Measurements from ENCODE around the gene CKS1B. TPM values are rescaled to one million over a fixed set of nuclear protein-coding genes. Genes with fewer than 3 reads are reported as not detected.
"Not testable (repeated sequence)": the region's sequence is repeated elsewhere in the genome, so short reads cannot be mapped to it uniquely, and the experiment has no call there.

CKS1B gene
- total RNA-seq, 1 experiment from 2014 or later, result 303 TPM

DNA sequence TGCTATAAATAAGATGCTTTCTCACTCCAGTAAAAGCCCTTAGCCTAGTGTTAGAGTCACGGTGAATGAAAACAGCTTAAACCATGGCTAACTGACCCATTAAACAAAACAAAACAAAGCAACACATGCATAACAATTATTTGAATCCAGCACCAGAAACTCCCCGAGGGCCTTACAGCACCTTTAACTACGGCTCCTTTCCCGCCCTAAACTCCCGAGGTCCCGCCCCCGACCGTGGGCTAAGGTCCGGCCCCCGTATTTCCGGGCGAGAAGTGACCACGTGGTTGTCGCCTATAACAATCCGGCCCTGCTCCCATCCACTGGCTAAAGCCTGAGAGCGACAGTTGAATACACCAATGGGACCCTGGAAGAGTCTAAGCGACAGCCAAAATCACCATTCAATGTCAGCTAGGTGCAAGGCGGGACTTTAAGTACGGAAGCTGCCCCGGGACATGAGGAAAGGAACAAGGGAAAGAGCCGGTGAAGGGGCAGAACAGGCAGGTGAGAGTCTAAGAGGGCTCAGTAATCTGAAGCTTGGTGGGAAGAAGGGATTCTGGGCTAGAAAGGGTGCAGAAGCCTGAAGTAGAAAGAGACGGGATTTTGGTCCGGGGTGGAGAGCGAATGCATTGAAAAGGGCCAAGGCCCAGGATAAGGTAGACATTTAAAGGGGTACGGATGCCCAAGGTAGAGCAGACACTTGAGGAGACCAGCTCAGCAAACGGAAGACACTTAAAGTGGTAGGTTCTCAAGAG lies 8.6 kb downstream of the CKS1B start, which contains the start of gene FLAD1:
FLAD1 (plus strand) TSS at position 448 of the 752 bp plus-strand sequence. CDS start 351 bp downstream, outside the sequence.
- H3K4me1 ChIP-seq, result no peaks in the 10 kb centered on the region
- peaks cover 30% of the 10 kb centered on the region for H3K36me3 ChIP-seq
- peak within 1 kb of the TSS; percentile 70 for H3K4me3 ChIP-seq
- H3K9me3 ChIP-seq (replicated peaks), result no peaks in the 10 kb centered on the region
- DNase-seq, result peak; percentile 99
- no peaks in the 10 kb centered on the region for H3K27me3 ChIP-seq
- peak within 1 kb of the TSS; percentile 31 for H3K27ac ChIP-seq

GRCh38 chr1:154983776-154984466 lies 9.4 kb downstream of the CKS1B start:
- Histone ChIP-seq H3K9me3 (replicated peaks) (no peaks in the 10 kb centered on the region), H3K4me3 (peak overlapping the region; percentile 70), H3K4me1 (no peaks in the 10 kb centered on the region), H3K27me3 (no peaks in the 10 kb centered on the region), H3K27ac (peak overlapping the region; percentile 31), H3K36me3 (peaks cover 25% of the 10 kb centered on the region)
- no peak for DNase-seq

DNA sequence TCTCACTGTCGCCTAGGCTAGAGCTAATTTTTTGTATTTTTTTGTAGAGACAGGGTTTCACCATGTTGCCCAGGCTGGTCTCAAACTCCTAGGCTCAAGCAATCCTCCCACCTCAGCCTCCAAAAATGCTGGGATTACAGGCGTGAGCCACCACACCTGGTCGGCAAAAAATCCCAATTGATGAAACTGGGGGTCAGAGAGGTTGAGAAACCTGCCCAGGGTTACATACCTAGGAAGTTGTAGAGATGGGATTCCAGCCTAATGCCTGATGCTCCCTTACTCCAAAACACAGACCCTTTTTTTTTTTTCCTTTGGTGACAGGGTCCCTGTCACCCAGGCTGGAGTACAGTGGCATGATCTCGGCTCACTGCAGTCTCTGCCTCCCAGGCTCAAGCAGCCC lies 12.3 kb downstream of the CKS1B start:
- not testable (repeated sequence) for H3K9me3 ChIP-seq (replicated peaks); H3K27me3 ChIP-seq; H3K4me3 ChIP-seq; DNase-seq; H3K4me1 ChIP-seq; H3K27ac ChIP-seq
- peaks cover 12% of the 10 kb centered on the region; the same call in 1 of the 2 replicates for H3K36me3 ChIP-seq

GRCh38 chr1:154987326-154987725 lies 12.8 kb downstream of the CKS1B start:
- no peak overlapping the region for H3K27ac ChIP-seq
- no peak for DNase-seq
- no peaks in the 10 kb centered on the region for H3K27me3 ChIP-seq
- no peak overlapping the region for H3K4me3 ChIP-seq
- no peaks in the 10 kb centered on the region for H3K9me3 ChIP-seq (replicated peaks)
- peaks cover 12% of the 10 kb centered on the region; the same call in 1 of the 2 replicates for H3K36me3 ChIP-seq
- H3K4me1 ChIP-seq, result no peaks in the 10 kb centered on the region

GRCh38 chr1:154988058-154988954 lies 13.8 kb downstream of the CKS1B start:
- no peak for DNase-seq
- no peak overlapping the region for H3K4me3 ChIP-seq
- H3K9me3 ChIP-seq (replicated peaks), result no peaks in the 10 kb centered on the region

GRCh38 chr1:154989195-154989860 lies 14.8 kb downstream of the CKS1B start:
- no peaks in the 10 kb centered on the region for H3K9me3 ChIP-seq (replicated peaks)
- no peak for DNase-seq
- no peak overlapping the region for H3K4me3 ChIP-seq
- H3K4me1 ChIP-seq, result no peaks in the 10 kb centered on the region
- H3K27ac ChIP-seq, result no peak overlapping the region
- peaks cover 12% of the 10 kb centered on the region; the same call in 1 of the 2 replicates for H3K36me3 ChIP-seq
- H3K27me3 ChIP-seq, result no peaks in the 10 kb centered on the region

More at GRCh38 chr1:154988058-154988954, 13.8 kb downstream of the CKS1B start:
- Histone ChIP-seq H3K4me1 (no peaks in the 10 kb centered on the region), H3K27ac (no peak overlapping the region), H3K36me3 (peaks cover 12% of the 10 kb centered on the region; the same call in 1 of the 2 replicates), H3K27me3 (no peaks in the 10 kb centered on the region)

DNA sequence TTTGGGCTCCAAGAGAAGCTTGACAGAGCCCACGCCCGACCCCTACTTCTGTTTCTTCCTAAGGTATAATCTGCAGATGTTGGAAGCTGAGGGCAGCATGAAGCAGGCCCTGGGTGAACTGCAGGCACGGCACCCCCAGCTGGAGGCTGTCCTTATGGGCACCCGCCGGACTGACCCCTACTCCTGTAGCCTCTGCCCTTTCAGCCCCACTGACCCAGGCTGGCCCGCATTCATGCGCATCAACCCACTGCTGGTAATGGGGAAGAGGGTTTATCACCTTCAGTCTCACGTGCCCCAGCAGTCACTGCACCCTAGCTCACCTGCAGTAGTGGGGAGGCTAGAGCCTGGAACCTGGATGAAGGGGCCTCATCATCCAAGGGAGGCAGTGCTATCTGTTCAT lies 15.8 kb downstream of the CKS1B start:
- Histone ChIP-seq H3K36me3 (peaks cover 12% of the 10 kb centered on the region; the same call in 1 of the 2 replicates), H3K27ac (no peak overlapping the region), H3K9me3 (replicated peaks) (no peaks in the 10 kb centered on the region), H3K27me3 (no peaks in the 10 kb centered on the region), H3K4me1 (no peaks in the 10 kb centered on the region), H3K4me3 (no peak overlapping the region)
- no peak for DNase-seq

GRCh38 chr1:154992721-154993571 lies 18.5 kb downstream of the CKS1B start:
- Histone ChIP-seq H3K27ac (no peak overlapping the region), H3K4me3 (no peak overlapping the region)

GRCh38 chr1:154993572-154994268 lies 19.2 kb downstream of the CKS1B start, which contains the start of gene LENEP:
Gene LENEP, plus strand, starts transcription at chr1:154993586. Its CDS starts 22 bp downstream, at chr1:154993608.
- Histone ChIP-seq H3K9me3 (replicated peaks) (no peaks in the 10 kb centered on the region), H3K4me1 (no peaks in the 10 kb centered on the region), H3K27ac (no peak within 1 kb of the TSS), H3K27me3 (no peaks in the 10 kb centered on the region), H3K36me3 (peaks cover 5% of the 10 kb centered on the region; the same call in 1 of the 2 replicates), H3K4me3 (no peak within 1 kb of the TSS)
- no peak for DNase-seq

More at GRCh38 chr1:154992721-154993571, 18.5 kb downstream of the CKS1B start:
- H3K9me3 ChIP-seq (replicated peaks), result no peaks in the 10 kb centered on the region
- H3K27me3 ChIP-seq, result no peaks in the 10 kb centered on the region
- no peak for DNase-seq
- H3K4me1 ChIP-seq, result no peaks in the 10 kb centered on the region
- peaks cover 6% of the 10 kb centered on the region; the same call in 1 of the 2 replicates for H3K36me3 ChIP-seq

DNA sequence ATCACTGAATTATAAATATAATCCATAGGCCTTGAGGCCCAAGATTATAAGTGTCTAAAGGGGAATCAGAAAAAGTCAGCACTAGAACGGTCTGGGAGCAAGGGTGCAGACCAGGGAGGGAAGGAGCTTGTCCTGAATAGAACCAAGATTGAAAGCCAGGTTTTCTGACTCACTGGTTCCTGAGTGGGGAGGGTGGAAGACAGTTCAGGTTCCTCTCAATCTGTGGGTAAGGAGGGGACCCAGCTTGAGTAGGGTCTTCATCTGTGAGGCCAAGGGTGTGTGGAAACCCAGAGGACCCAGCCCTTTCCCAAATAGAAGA lies 19.7 kb downstream of the CKS1B start:
- no peaks in the 10 kb centered on the region for H3K9me3 ChIP-seq (replicated peaks)
- H3K27me3 ChIP-seq, result no peaks in the 10 kb centered on the region
- H3K4me3 ChIP-seq, result no peak overlapping the region
- H3K36me3 ChIP-seq, result peaks cover 5% of the 10 kb centered on the region; the same call in 1 of the 2 replicates
- DNase-seq, result no peak
- H3K4me1 ChIP-seq, result no peaks in the 10 kb centered on the region
- no peak overlapping the region for H3K27ac ChIP-seq

DNA sequence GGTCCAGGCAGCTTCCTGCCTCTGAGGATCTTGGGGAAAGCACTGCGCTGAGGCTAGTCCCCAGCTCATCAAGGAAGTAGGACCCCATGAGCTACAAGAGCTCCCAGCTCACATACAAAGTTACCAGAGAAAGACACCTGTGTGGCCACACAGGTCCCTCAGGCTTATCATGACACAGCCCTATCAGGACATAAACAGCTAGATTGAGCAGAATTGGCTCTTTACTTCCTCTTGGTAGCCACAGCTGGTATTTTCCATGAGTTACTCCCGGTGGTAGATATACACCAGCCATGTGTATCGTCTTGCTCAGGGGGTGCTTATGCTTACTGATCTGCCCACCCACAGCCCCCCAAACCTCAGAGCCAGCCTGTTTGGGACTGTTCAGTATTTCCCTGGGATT lies 20.1 kb downstream of the CKS1B start:
- H3K4me1 ChIP-seq, result no peaks in the 10 kb centered on the region
- H3K36me3 ChIP-seq, result peaks cover 5% of the 10 kb centered on the region; the same call in 1 of the 2 replicates
- H3K9me3 ChIP-seq (replicated peaks), result no peaks in the 10 kb centered on the region
- DNase-seq, result no peak
- H3K4me3 ChIP-seq, result no peak overlapping the region
- H3K27ac ChIP-seq, result no peak overlapping the region
- no peaks in the 10 kb centered on the region for H3K27me3 ChIP-seq

DNA sequence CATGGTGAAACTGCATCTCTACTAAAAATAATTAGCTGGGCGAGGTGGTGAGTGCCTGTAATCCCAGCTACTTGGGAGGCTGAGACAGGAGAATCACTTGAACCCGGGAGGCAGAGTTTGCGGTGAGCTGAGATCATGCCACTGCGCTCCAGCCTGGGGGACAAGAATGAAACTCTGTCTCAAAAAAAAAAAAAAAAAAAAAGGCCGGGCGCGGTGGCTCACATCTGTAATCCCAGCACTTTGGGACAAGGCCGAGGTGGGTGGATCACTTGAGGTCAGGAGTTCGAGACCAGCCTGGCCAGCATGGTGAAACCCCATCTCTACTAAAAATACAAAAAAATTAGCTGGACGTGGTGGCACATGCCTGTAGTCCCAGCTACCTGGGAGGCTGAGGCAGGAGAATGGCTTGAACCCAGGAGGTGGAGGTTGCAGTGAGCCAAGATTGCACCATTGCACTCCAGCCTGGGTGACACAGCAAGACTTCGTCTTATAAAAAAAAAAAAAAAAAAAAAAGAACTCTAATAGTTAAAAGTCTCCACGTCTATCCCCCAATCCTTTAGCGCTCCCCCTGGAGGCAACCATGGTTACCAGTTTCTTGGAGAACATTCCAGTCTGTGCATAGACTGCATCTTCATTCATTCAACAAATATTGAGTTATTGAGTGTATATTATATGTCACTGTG lies 21.0 kb downstream of the CKS1B start:
- peak; percentile 47 to 66 for DNase-seq
- H3K4me3 ChIP-seq; H3K27ac ChIP-seq; H3K27me3 ChIP-seq; H3K4me1 ChIP-seq; H3K36me3 ChIP-seq; H3K9me3 ChIP-seq (replicated peaks): not testable (repeated sequence)

Data from SJCRH30 (cell line).